H1 (cell line): ENCODE data around the gene MYOG. TPM values are rescaled to one million over a fixed set of nuclear protein-coding genes. Genes with fewer than 3 reads are reported as not detected.

Experiments used
- CTCF ChIA-PET: fragments of 300-600 bp; sonication (Branson Sonifier 250); formaldehyde crosslinking; loops from one replicate; lab custom pipeline; 2021; ENCODE audit not compliant: partially characterized antibody; lab: Charles Lee
- POLR2A ChIA-PET: fragments of 300-600 bp; sonication (Branson Sonifier 250); formaldehyde crosslinking; loops from one replicate; lab custom pipeline; 2021; ENCODE audit warnings: inconsistent platforms; ENCODE audit not compliant: partially characterized antibody; lab: Charles Lee
- DNase-seq, 2 experiments: peaks; one replicate each; pipeline versions ENCODE4 v3.0.0 to v3.0.0-alpha.2; 2010 to 2022; ENCODE audit warnings: low spot score in 2 of 2, low read depth in 1 of 2, mixed read lengths in 1 of 2
- FAIRE-seq: peaks from 2 replicates; lab custom pipeline; 2011; peaks lifted over from hg19 to GRCh38; lab: Jason Lieb, UNC
- H2AFZ ChIP-seq: 2 replicates; pipeline ENCODE4 v1.8.1; 2012; ENCODE audit warnings: low read length, inconsistent platforms
- H2AK5ac ChIP-seq: 2 replicates; pipeline ENCODE4 v1.6.1; 2013; ENCODE audit warnings: low read depth, low read length
- H2BK120ac ChIP-seq: replicated peaks from 2 replicates; pipeline ENCODE3; 2013; ENCODE audit warnings: low read depth, low read length, inconsistent platforms
- H2BK12ac ChIP-seq: 2 replicates; pipeline ENCODE4 v1.6.1; 2013; ENCODE audit warnings: low read depth, low read length
- H2BK15ac ChIP-seq: 2 replicates; pipeline ENCODE4 v1.6.1; 2013; ENCODE audit warnings: low read length
- H2BK20ac ChIP-seq: 2 replicates; pipeline ENCODE4 v1.6.1; 2013; ENCODE audit warnings: low read length
- H2BK5ac ChIP-seq: 2 replicates; pipeline ENCODE4 v1.6.1; 2013; ENCODE audit warnings: low read depth, low read length
- H3K14ac ChIP-seq: 2 replicates; pipeline ENCODE4 v1.6.1; 2013; ENCODE audit warnings: inconsistent platforms; ENCODE audit not compliant: insufficient read length
- H3K18ac ChIP-seq: 2 replicates; pipeline ENCODE4 v1.6.1; 2013; ENCODE audit warnings: low read length; ENCODE audit errors: extremely low read depth
- H3K23ac ChIP-seq: 2 replicates; pipeline ENCODE4 v1.6.1; 2013; ENCODE audit warnings: inconsistent platforms; ENCODE audit not compliant: insufficient read length
- H3K23me2 ChIP-seq: 2 replicates; pipeline ENCODE4 v1.6.1; 2013; ENCODE audit warnings: low read depth, low read length
- H3K27ac ChIP-seq: 2 replicates; pipeline ENCODE4 v1.6.1; 2011; ENCODE audit warnings: low read depth, low read length, inconsistent platforms
- H3K27me3 ChIP-seq, 4 experiments: replicated peaks in 1 of 4; 1 replicate in 1 of 4; 2 replicates in 3 of 4; pipeline versions ENCODE4 v1.6.1 to v1.8.1; 2011 to 2013; ENCODE audit warnings: low read length in 3 of 4, mild to moderate bottlenecking in 3 of 4, inconsistent platforms in 2 of 4, mixed read lengths in 2 of 4, moderate library complexity in 1 of 4; ENCODE audit not compliant: control insufficient read depth in 3 of 4, insufficient read depth in 3 of 4; ENCODE audit errors: extremely low read depth in 1 of 4
- H3K36me3 ChIP-seq, 4 experiments: 2 replicates each; pipeline versions ENCODE4 v1.6.1 to v1.8.1; 2011 to 2013; ENCODE audit warnings: mild to moderate bottlenecking in 4 of 4, low read length in 3 of 4, moderate library complexity in 2 of 4, control low read depth in 1 of 4, inconsistent platforms in 1 of 4; ENCODE audit not compliant: insufficient read depth in 4 of 4, control insufficient read depth in 2 of 4
- H3K4ac ChIP-seq: replicated peaks from 2 replicates; pipeline ENCODE3; 2013; ENCODE audit warnings: low read length, low read depth, mixed read lengths, inconsistent platforms; ENCODE audit not compliant: insufficient read length
- H3K4me1 ChIP-seq, 4 experiments: replicated peaks in 1 of 4; 1 replicate in 1 of 4; 2 replicates in 3 of 4; pipeline versions ENCODE4 v1.6.1 to v1.8.1; 2011 to 2013; ENCODE audit warnings: low read length in 3 of 4, inconsistent platforms in 2 of 4, mixed read lengths in 1 of 4; ENCODE audit not compliant: insufficient read depth in 4 of 4, control insufficient read depth in 3 of 4
- H3K4me2 ChIP-seq, 2 experiments: 2 replicates each; pipeline versions ENCODE4 v1.6.1 to v1.8.1; 2011 to 2013; ENCODE audit warnings: low read depth in 2 of 2, low read length in 2 of 2, control low read depth in 1 of 2, inconsistent platforms in 1 of 2, mild to moderate bottlenecking in 1 of 2; ENCODE audit not compliant: insufficient read depth in 1 of 2
- H3K4me3 ChIP-seq, 4 experiments: fragments of 200-600, 300-600 bp in 1 of 4; sonication (generic), shearing (Covaris generic), sonication (Bioruptor Twin) in 1 of 4; 2 replicates each; pipeline versions ENCODE4 v1.5.1 to v1.8.1; 2011 to 2016; ENCODE audit warnings: low read length in 4 of 4, low read depth in 3 of 4, control low read depth in 2 of 4, inconsistent platforms in 2 of 4, mild to moderate bottlenecking in 2 of 4, mixed read lengths in 1 of 4, moderate library complexity in 1 of 4; ENCODE audit not compliant: insufficient read depth in 2 of 4; ENCODE audit errors: extremely low read depth in 1 of 4
- H3K56ac ChIP-seq: replicated peaks from 2 replicates; pipeline ENCODE3; 2013; ENCODE audit warnings: low read depth, mild to moderate bottlenecking, mixed read lengths, low read length, inconsistent platforms; ENCODE audit not compliant: insufficient read length
- H3K79me1 ChIP-seq: 2 replicates; pipeline ENCODE4 v1.6.1; 2013; ENCODE audit warnings: low read depth, low read length, control low read depth
- H3K79me2 ChIP-seq, 2 experiments: 2 replicates each; pipeline versions ENCODE4 v1.6.1 to v1.8.1; 2012 to 2013; ENCODE audit warnings: low read length in 2 of 2, mild to moderate bottlenecking in 2 of 2, inconsistent platforms in 1 of 2; ENCODE audit not compliant: insufficient read depth in 2 of 2, control insufficient read depth in 1 of 2
- H3K9ac ChIP-seq, 4 experiments: replicated peaks in 1 of 4; 1 replicate in 1 of 4; 2 replicates in 3 of 4; pipeline versions ENCODE4 v1.6.1 to v1.8.1; 2011 to 2013; ENCODE audit warnings: low read depth in 3 of 4, low read length in 3 of 4, control low read depth in 2 of 4, mild to moderate bottlenecking in 2 of 4, moderate library complexity in 2 of 4, inconsistent platforms in 1 of 4; ENCODE audit errors: extremely low read depth in 1 of 4
- H3K9me3 ChIP-seq, 2 experiments: 2 replicates each; pipeline versions ENCODE4 v1.6.1 to v1.8.1; 2012 to 2013; ENCODE audit warnings: mild to moderate bottlenecking in 2 of 2, moderate library complexity in 2 of 2, control low read depth in 1 of 2, inconsistent platforms in 1 of 2, low read depth in 1 of 2, low read length in 1 of 2, mixed read lengths in 1 of 2; ENCODE audit not compliant: insufficient read depth in 2 of 2
- H4K20me1 ChIP-seq, 2 experiments: replicated peaks in 1 of 2; 2 replicates each; pipeline versions ENCODE3 to v1.8.1; 2011 to 2013; ENCODE audit warnings: inconsistent platforms in 2 of 2, low read length in 2 of 2, mild to moderate bottlenecking in 1 of 2; ENCODE audit not compliant: insufficient read depth in 2 of 2, control insufficient read depth in 1 of 2
- H4K5ac ChIP-seq: 2 replicates; pipeline ENCODE4 v1.6.1; 2013; ENCODE audit warnings: low read length, low read depth, mixed read lengths, inconsistent platforms; ENCODE audit not compliant: insufficient read length
- H4K8ac ChIP-seq: 2 replicates; pipeline ENCODE4 v1.8.0; 2013; ENCODE audit warnings: mild to moderate bottlenecking, moderate library complexity, low read length, inconsistent platforms; ENCODE audit not compliant: insufficient read depth; ENCODE audit errors: extremely low read depth
- H4K91ac ChIP-seq: replicated peaks from 2 replicates; pipeline ENCODE3; 2013; ENCODE audit warnings: low read length, mixed read lengths, inconsistent platforms; ENCODE audit not compliant: insufficient read length
- EP300 ChIP-seq, 2 experiments: IDR thresholded peaks; 1 replicate in 1 of 2; 2 replicates in 1 of 2; pipeline ENCODE4 v1.6.1; 2011 to 2012; ENCODE audit warnings: low read depth in 2 of 2, low read length in 2 of 2, mild to moderate bottlenecking in 2 of 2, borderline replicate concordance in 1 of 2, inconsistent platforms in 1 of 2, moderate library complexity in 1 of 2
- JUND ChIP-seq: IDR thresholded peaks from 2 replicates; pipeline ENCODE4 v1.6.1; 2011; ENCODE audit warnings: mild to moderate bottlenecking, improper control_type of control experiment, low read length
- NANOG ChIP-seq: IDR thresholded peaks from 2 replicates; pipeline ENCODE4 v1.6.1; 2011; ENCODE audit warnings: low read length, low read depth, mild to moderate bottlenecking, inconsistent platforms; ENCODE audit not compliant: insufficient read depth, poor library complexity, severe bottlenecking
- RBBP5 ChIP-seq: IDR thresholded peaks from 2 replicates; pipeline ENCODE4 v1.7.1; 2012; ENCODE audit warnings: low read depth, mild to moderate bottlenecking, inconsistent platforms, low read length, moderate library complexity, borderline replicate concordance
- SAP30 ChIP-seq: fragments of 300-600 bp; sonication (generic); IDR thresholded peaks from 2 replicates; pipeline ENCODE4 v1.7.1; 2012; ENCODE audit warnings: low read length, moderate library complexity, mild to moderate bottlenecking, inconsistent platforms; ENCODE audit not compliant: insufficient read depth, insufficient replicate concordance
- TAF7 ChIP-seq: optimal IDR thresholded peaks from 2 replicates; pipeline ENCODE3; 2011; ENCODE audit warnings: low read depth, mild to moderate bottlenecking, inconsistent platforms, low read length, moderate library complexity, borderline replicate concordance
- WGBS, 2 experiments: shearing (Covaris generic) in 1 of 2; methylation state at CpG; one replicate each; pipeline versions ENCODE4 v1.1.6 to v1.1.7; 2013 to 2015; ENCODE audit warnings: low lambda C conversion rate in 2 of 2, mixed read lengths in 2 of 2, inconsistent platforms in 1 of 2, low coverage in 1 of 2, missing lambda C conversion rate in 1 of 2; ENCODE audit not compliant: insufficient replicate concordance in 2 of 2, insufficient coverage in 1 of 2, insufficient read length in 1 of 2; ENCODE audit errors: extremely low coverage in 1 of 2, missing lambda C conversion rate in 1 of 2; 5-methylcytosine and 5-hydroxymethylcytosine counted together
- polyA plus RNA-seq, 7 experiments: library from polyadenylated mRNA; depleted of rRNA in 3 of 7; stranded (reverse) in 5 of 7; unstranded in 2 of 7; fragments of >200 nt in 5 of 7; fragments of 200-250 nt in 2 of 7; gene quantifications; 1 replicate in 5 of 7; 2 replicates in 1 of 7; 4 replicates in 1 of 7; pipeline versions ENCODE4 v1.2.1 to v1.2.3, GENCODE V29; 2011 to 2013; ENCODE audit warnings: missing spikeins in 2 of 7, mixed read lengths in 2 of 7
- total RNA-seq: library from RNA; stranded (reverse); fragmentation: NEBNext Ultra II Directional; extraction: Animal tissue kit (Norgen Biotek cat#: 25700); gene quantifications from 2 replicates; pipeline ENCODE4 v1.2.1, GENCODE V29; 2021

MYOG gene
- total and polyA plus RNA-seq, 2 of the 8 experiments (the other 6 are each of a cell fraction or from before 2014, with no cell fraction given) = not detected

DNA sequence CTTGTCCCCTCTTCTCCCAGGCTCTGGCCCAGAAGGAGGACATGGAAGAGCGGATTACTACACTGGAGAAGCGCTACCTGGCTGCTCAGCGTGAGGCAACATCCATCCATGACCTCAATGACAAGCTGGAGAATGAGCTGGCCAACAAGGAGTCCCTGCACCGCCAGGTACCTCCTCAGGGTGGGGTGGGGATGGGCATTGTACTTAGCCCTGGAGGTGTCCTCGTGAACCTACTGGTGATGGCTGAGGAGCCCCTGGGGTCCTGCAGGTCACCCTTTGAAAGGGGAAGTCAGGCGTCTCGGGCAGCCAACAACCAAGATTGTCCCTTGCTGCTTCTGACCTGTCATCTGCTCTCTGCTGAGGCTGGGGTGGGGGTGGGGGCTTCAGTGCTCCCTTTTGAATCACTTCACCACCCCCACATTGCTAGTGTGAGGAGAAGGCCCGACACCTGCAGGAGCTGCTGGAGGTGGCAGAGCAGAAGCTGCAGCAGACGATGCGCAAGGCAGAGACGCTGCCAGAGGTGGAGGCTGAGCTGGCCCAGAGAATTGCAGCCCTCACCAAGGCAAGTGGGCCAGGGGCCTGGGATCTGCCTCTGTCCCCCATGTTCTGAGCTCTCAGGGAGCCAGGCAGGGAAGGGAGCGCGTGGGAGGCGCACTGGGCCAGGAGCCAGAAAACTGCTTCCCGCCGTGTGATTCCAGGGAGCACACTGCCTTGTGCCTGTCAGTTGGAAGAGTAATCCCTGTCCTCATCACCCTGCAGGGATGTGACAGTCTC lies 39.8 kb downstream of the MYOG start:
- peaks cover 0 to 14% (median 4%) of the 10 kb centered on the region in 4 experiments; a peak in 6 of 7 replicates for H3K4me1 ChIP-seq
- TF ChIP-seq TAF7 = no peak
- no peak for TF ChIP-seq SAP30
- TF ChIP-seq RBBP5 = no peak
- TF ChIP-seq NANOG = no peak
- TF ChIP-seq JUND = no peak
- no peak for TF ChIP-seq EP300 (IDR thresholded peaks at IDR 0.05; ENCODE audit: borderline replicate concordance in 1 of 2, low read depth in 2 of 2, low read length in 2 of 2)
- H3K56ac ChIP-seq = no peak overlapping the region
- no peak overlapping the region for H3K9ac ChIP-seq
- ChIA-PET CTCF (interaction anchor here (1.3 to 49.7 kb wide), 10 partner anchors 4 to 224 kb away, joined by 3 to 1089 read pairs (median 201); partner anchors contain the start of genes ADORA1, MYBPH, MYOG and PPFIA4), POLR2A (interaction anchor here (0.5 to 1.4 kb wide), 3 partner anchors 10 to 221 kb away, joined by 3 to 4 read pairs (median 4); no protein-coding TSS in a partner anchor)
- H3K4ac ChIP-seq = no peak overlapping the region
- no peaks in the 10 kb centered on the region for H3K9me3 ChIP-seq
- no peak overlapping the region for H2AK5ac ChIP-seq
- no peak overlapping the region for H2AFZ ChIP-seq
- no peak overlapping the region for H3K23ac ChIP-seq
- H3K18ac ChIP-seq = no peak overlapping the region; the same call in 1 of the 2 replicates
- no peaks in the 10 kb centered on the region; a peak in 2 of 8 replicates for H3K36me3 ChIP-seq
- WGBS, 2 experiments = 97% methylated on average over 16 of the region's 16 CpGs; no CpG with 5 or more reads in 1 of the 2 experiments
- H3K79me1 ChIP-seq = 0 out of 2 replicates have a peak, but pooled peaks cover 4% of the 10 kb centered on the region
- H4K20me1 ChIP-seq = no peaks in the 10 kb centered on the region
- H2BK5ac ChIP-seq = no peak overlapping the region
- H3K23me2 ChIP-seq = no peaks in the 10 kb centered on the region
- no peak overlapping the region for H2BK12ac ChIP-seq
- no peak overlapping the region for H3K27ac ChIP-seq
- no peaks in the 10 kb centered on the region for H3K79me2 ChIP-seq
- no peaks in the 10 kb centered on the region for H3K27me3 ChIP-seq
- H3K4me3 ChIP-seq = no peak overlapping the region
- DNase-seq = no peak
- FAIRE-seq = no peak
- H2BK120ac ChIP-seq = no peak overlapping the region
- H2BK20ac ChIP-seq = no peak overlapping the region
- no peak overlapping the region for H2BK15ac ChIP-seq
- H4K5ac ChIP-seq = no peak overlapping the region
- H4K8ac ChIP-seq = no peak overlapping the region
- no peak overlapping the region for H3K14ac ChIP-seq
- no peak overlapping the region for H4K91ac ChIP-seq
- H3K4me2 ChIP-seq = no peak overlapping the region
